K562 (cell line): ENCODE results near the gene MLN. TPM values are rescaled to one million over a fixed set of nuclear protein-coding genes. Genes with fewer than 3 reads are reported as not detected.
A peak's percentile ranks its signal among the peaks of the same experiment; 100 is the strongest.

ENCODE experiments used
- ATAC-seq: fragments of 200-7000 bp; cut with Tn5 transposase; 3 replicates; pipeline ENCODE4 v1.9.1; 2020; ENCODE audit warnings: moderate library complexity
- BruUV-seq: library from RNA; stranded (reverse); fragments of 400-500 nt; replicated peaks from 2 replicates; lab custom pipeline; 2021; lab: Mats Ljungman, UMichigan
- CTCF ChIA-PET: fragments of 300-600 bp; formaldehyde crosslinking; extraction: SDS; loops from one replicate; lab custom pipeline; 2021; ENCODE audit warnings: low intra/inter-chr PET ratio; lab: Yijun Ruan, JAX
- POLR2A ChIA-PET: fragments of 300-600, 350-650 bp; sonication (Branson Sonifier 250); formaldehyde crosslinking; extraction: SDS; loops from one replicate; lab custom pipeline; 2021; ENCODE audit warnings: antibody characterized with exemption, inconsistent platforms; lab: Yijun Ruan, JAX
- DNase-seq, 4 experiments: peaks; one replicate each; pipeline versions ENCODE4 v3.0.0 to v3.0.0-alpha.2; 2011 to 2018; ENCODE audit warnings: low spot score in 3 of 4, mixed read lengths in 3 of 4; ENCODE audit errors: extremely low read depth in 1 of 4
- FAIRE-seq: peaks from 2 replicates; lab custom pipeline; 2011; peaks lifted over from hg19 to GRCh38; lab: Jason Lieb, UNC
- H2AFZ ChIP-seq: 2 replicates; pipeline ENCODE4 v1.6.0; 2011; ENCODE audit warnings: low read depth, low read length, control low read depth, inconsistent platforms
- H3K27ac ChIP-seq: fragments of 200-600 bp; 3 replicates; pipeline ENCODE4 v1.8.0; 2011; ENCODE audit warnings: low read depth, mild to moderate bottlenecking, control low read depth, inconsistent platforms, low read length, moderate library complexity, mixed read lengths; ENCODE audit errors: extremely low read depth
- H3K27me3 ChIP-seq, 2 experiments: fragments of 300-600 bp in 1 of 2; 2 replicates in 1 of 2; 3 replicates in 1 of 2; pipeline versions ENCODE4 v1.6.0 to v1.8.0; 2011; ENCODE audit warnings: inconsistent platforms in 2 of 2, low read length in 2 of 2, mild to moderate bottlenecking in 1 of 2, mixed read lengths in 1 of 2, moderate library complexity in 1 of 2; ENCODE audit not compliant: control insufficient read depth in 2 of 2, insufficient read depth in 2 of 2
- H3K36me3 ChIP-seq: fragments of 300-600 bp; 3 replicates; pipeline ENCODE4 v1.8.0; 2011; ENCODE audit warnings: mild to moderate bottlenecking, low read length, inconsistent platforms; ENCODE audit not compliant: control insufficient read depth, insufficient read depth
- H3K4me1 ChIP-seq, 2 experiments: fragments of 200-600 bp in 1 of 2; replicated peaks in 1 of 2; 2 replicates in 1 of 2; 3 replicates in 1 of 2; pipeline versions ENCODE4 v1.5.1 to v1.8.0; 2011; ENCODE audit warnings: inconsistent platforms in 2 of 2, low read length in 2 of 2, mild to moderate bottlenecking in 1 of 2, mixed read lengths in 1 of 2, moderate library complexity in 1 of 2; ENCODE audit not compliant: control insufficient read depth in 2 of 2, insufficient read depth in 2 of 2
- H3K4me2 ChIP-seq: 2 replicates; pipeline ENCODE4 v1.6.1; 2011; ENCODE audit warnings: low read length, control low read depth, inconsistent platforms, mixed read lengths; ENCODE audit not compliant: insufficient read depth
- H3K4me3 ChIP-seq: fragments of 200-600 bp; sonication (generic), shearing (Covaris generic); 2 replicates; pipeline ENCODE4 v1.5.1; 2016; ENCODE audit warnings: control low read depth, inconsistent platforms
- H3K79me2 ChIP-seq: fragments of 200-600 bp; 3 replicates; pipeline ENCODE4 v1.8.0; 2011; ENCODE audit warnings: low read length, inconsistent platforms; ENCODE audit not compliant: control insufficient read depth, insufficient read depth
- H3K9ac ChIP-seq, 2 experiments: 2 replicates each; pipeline versions ENCODE4 v1.6.0 to v1.6.1; 2011; ENCODE audit warnings: low read depth in 2 of 2, low read length in 2 of 2, control low read depth in 1 of 2, inconsistent platforms in 1 of 2, mild to moderate bottlenecking in 1 of 2, mixed read lengths in 1 of 2; ENCODE audit not compliant: insufficient read depth in 1 of 2
- H3K9me1 ChIP-seq: one replicate; pipeline ENCODE4 v1.6.0; 2011; ENCODE audit warnings: inconsistent platforms, mild to moderate bottlenecking, low read length, moderate library complexity; ENCODE audit not compliant: control insufficient read depth, insufficient read depth
- H3K9me3 ChIP-seq: replicated peaks from 2 replicates; pipeline ENCODE4 v1.5.1; 2011; ENCODE audit warnings: low read depth, low read length, inconsistent platforms; ENCODE audit not compliant: control insufficient read depth, insufficient read depth
- H4K20me1 ChIP-seq: replicated peaks from 2 replicates; pipeline ENCODE4 v1.6.1; 2011; ENCODE audit warnings: low read length, inconsistent platforms, mixed read lengths; ENCODE audit not compliant: control insufficient read depth, insufficient read depth
- ATF1 ChIP-seq, 2 experiments: fragments of 450-650 bp in 1 of 2; IDR thresholded peaks; 2 replicates each; pipeline ENCODE4 v1.6.1; 2016; ENCODE audit warnings: missing compliant biosample characterization in 1 of 2, missing genetic modification characterization in 1 of 2
- CREB3L1 ChIP-seq: fragments of 450-650 bp; IDR thresholded peaks from 2 replicates; pipeline ENCODE4 v1.6.1; 2014; ENCODE audit warnings: low read depth, mild to moderate bottlenecking, moderate library complexity, borderline replicate concordance
- HNRNPLL ChIP-seq: fragments of 200-400 bp; formaldehyde crosslinking; IDR thresholded peaks from 2 replicates; pipeline ENCODE4 v1.6.1; 2017; ENCODE audit warnings: low read length, low read depth, mild to moderate bottlenecking; ENCODE audit not compliant: poor library complexity, severe bottlenecking
- HNRNPUL1 ChIP-seq: fragments of 200-400 bp; formaldehyde crosslinking; IDR thresholded peaks from 2 replicates; pipeline ENCODE4 v1.6.1; 2017; ENCODE audit warnings: low read length
- KHSRP ChIP-seq: fragments of 450-650 bp; IDR thresholded peaks from 2 replicates; pipeline ENCODE4 v1.6.1; 2017
- PHB2 ChIP-seq: fragments of 450-650 bp; IDR thresholded peaks from 2 replicates; pipeline ENCODE4 v1.6.1; 2017; ENCODE audit warnings: low read depth
- RAD21 ChIP-seq, 2 experiments: fragments of 250-450 bp in 1 of 2; fragments of 450-650 bp in 1 of 2; sonication (Bioruptor Pico) in 1 of 2; formaldehyde crosslinking in 1 of 2; IDR thresholded peaks in 1 of 2; conservative IDR thresholded peaks in 1 of 2; 2 replicates each; pipeline versions ENCODE4 v1.4.0 to v1.8.0; 2020 to 2022; ENCODE audit warnings: mild to moderate bottlenecking in 2 of 2, moderate library complexity in 1 of 2
- RCOR1 ChIP-seq, 2 experiments: IDR thresholded peaks; 2 replicates each; pipeline ENCODE4 v1.6.1; 2012; ENCODE audit warnings: low read depth in 2 of 2, low read length in 2 of 2, borderline replicate concordance in 1 of 2, improper control_type of control experiment in 1 of 2
- TAL1 ChIP-seq: fragments of 450-650 bp; IDR thresholded peaks from 2 replicates; pipeline ENCODE4 v1.6.1; 2016; ENCODE audit warnings: mild to moderate bottlenecking
- ZNF140 ChIP-seq: fragments of 250-450 bp; sonication (Bioruptor Pico); IDR thresholded peaks from 2 replicates; pipeline ENCODE4 v1.8.0; 2021; ENCODE audit warnings: moderate library complexity, mild to moderate bottlenecking, inconsistent platforms
- ZNF41 ChIP-seq: fragments of 250-450 bp; sonication (Bioruptor Pico); conservative IDR thresholded peaks from 2 replicates; pipeline ENCODE4 v1.4.0; 2020; ENCODE audit warnings: mild to moderate bottlenecking
- ZNF644 ChIP-seq: fragments of 200-800 bp; sonication (Bioruptor generic); IDR thresholded peaks from 2 replicates; pipeline ENCODE4 v1.6.1; 2016; ENCODE audit warnings: low read depth, missing genetic modification characterization, missing compliant biosample characterization
- WGBS: fragments of 100-300 bp; shearing (Covaris generic); methylation state at CpG from one replicate; pipeline ENCODE4 v1.1.6; 2016; ENCODE audit warnings: low coverage, mixed read lengths; ENCODE audit not compliant: insufficient coverage; ENCODE audit errors: missing lambda C conversion rate; 5-methylcytosine and 5-hydroxymethylcytosine counted together
- in situ Hi-C: fragments of 300-500 bp; cut with MboI; formaldehyde crosslinking; loops from 4 replicates; pipeline ENCODE4 v1.15.0; 2018; ENCODE audit warnings: inconsistent platforms, mixed read lengths
- intact Hi-C: fragments of 100-400 bp; cut with micrococcal nuclease; formaldehyde crosslinking; loops from 2 replicates; pipeline ENCODE4 v1.14.2; 2022
- polyA plus RNA-seq, 8 experiments: library from polyadenylated mRNA; depleted of rRNA in 4 of 8; stranded (reverse) in 5 of 8; unstranded in 3 of 8; fragments of >200 nt; fragmentation: Nextera tagmentation in 2 of 8; fragmentation: Illumina TruSeq in 1 of 8; extraction: Ambion mirVana in 2 of 8; extraction: Trizol in 1 of 8; gene quantifications; 2 replicates each; pipeline versions ENCODE4 v1.2.1 to v1.2.3, GENCODE V29; 2011 to 2014; ENCODE audit warnings: inconsistent platforms in 1 of 8, missing spikeins in 1 of 8
- total RNA-seq, 7 experiments: library from RNA; depleted of rRNA in 6 of 7; stranded (reverse); fragments of >200 nt in 6 of 7; fragmentation: Illumina TruSeq in 2 of 7; extraction: Trizol in 2 of 7; gene quantifications; 2 replicates each; pipeline versions ENCODE4 v1.2.1 to v1.2.3, GENCODE V29; 2011 to 2021; ENCODE audit warnings: low replicate concordance in 1 of 7
- TF ChIP-seq, protein P1 (sequence below): fragments of 450-650 bp; conservative IDR thresholded peaks from 2 replicates; pipeline ENCODE4 v1.6.1; 2016; ENCODE audit warnings: missing genetic modification characterization, low read depth, mild to moderate bottlenecking, control low read depth, missing compliant biosample characterization
- TF ChIP-seq, protein P2 (sequence below): fragments of 450-650 bp; formaldehyde crosslinking; conservative IDR thresholded peaks from 2 replicates; pipeline ENCODE4 v1.4.0; 2022; ENCODE audit warnings: mild to moderate bottlenecking, missing genetic modification characterization

Gene MLN
- total and polyA plus RNA-seq, 9 of the 15 experiments (the other 6 are each of a cell fraction or from before 2014, with no cell fraction given) = not detected

- TF ChIP-seq KHSRP (no peak), RAD21 (CRISPR knock-in tag; conservative IDR thresholded peaks at IDR 0.05 in 1 of 2, IDR thresholded peaks at IDR 0.05 in 1 of 2) (peak in 1 of 2 experiments; percentile 30; a peak in 2 of 4 replicates), HNRNPUL1 (no peak), RCOR1 (IDR thresholded peaks at IDR 0.05; ENCODE audit: borderline replicate concordance in 1 of 2, low read depth in 2 of 2, low read length in 2 of 2) (0 out of 4 replicates have a peak, but pooled peaks of 1 of the 2 experiments have one; percentile 24), ZNF644 (tag) (no peak)
- TF ChIP-seq, protein P1, sequence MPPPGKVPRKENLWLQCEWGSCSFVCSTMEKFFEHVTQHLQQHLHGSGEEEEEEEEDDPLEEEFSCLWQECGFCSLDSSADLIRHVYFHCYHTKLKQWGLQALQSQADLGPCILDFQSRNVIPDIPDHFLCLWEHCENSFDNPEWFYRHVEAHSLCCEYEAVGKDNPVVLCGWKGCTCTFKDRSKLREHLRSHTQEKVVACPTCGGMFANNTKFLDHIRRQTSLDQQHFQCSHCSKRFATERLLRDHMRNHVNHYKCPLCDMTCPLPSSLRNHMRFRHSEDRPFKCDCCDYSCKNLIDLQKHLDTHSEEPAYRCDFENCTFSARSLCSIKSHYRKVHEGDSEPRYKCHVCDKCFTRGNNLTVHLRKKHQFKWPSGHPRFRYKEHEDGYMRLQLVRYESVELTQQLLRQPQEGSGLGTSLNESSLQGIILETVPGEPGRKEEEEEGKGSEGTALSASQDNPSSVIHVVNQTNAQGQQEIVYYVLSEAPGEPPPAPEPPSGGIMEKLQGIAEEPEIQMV (tag) = no peak
These were observed 19.0 kb upstream of the MLN start (continued) for GRCh38 chr6:33822575-33823395.

DNA sequence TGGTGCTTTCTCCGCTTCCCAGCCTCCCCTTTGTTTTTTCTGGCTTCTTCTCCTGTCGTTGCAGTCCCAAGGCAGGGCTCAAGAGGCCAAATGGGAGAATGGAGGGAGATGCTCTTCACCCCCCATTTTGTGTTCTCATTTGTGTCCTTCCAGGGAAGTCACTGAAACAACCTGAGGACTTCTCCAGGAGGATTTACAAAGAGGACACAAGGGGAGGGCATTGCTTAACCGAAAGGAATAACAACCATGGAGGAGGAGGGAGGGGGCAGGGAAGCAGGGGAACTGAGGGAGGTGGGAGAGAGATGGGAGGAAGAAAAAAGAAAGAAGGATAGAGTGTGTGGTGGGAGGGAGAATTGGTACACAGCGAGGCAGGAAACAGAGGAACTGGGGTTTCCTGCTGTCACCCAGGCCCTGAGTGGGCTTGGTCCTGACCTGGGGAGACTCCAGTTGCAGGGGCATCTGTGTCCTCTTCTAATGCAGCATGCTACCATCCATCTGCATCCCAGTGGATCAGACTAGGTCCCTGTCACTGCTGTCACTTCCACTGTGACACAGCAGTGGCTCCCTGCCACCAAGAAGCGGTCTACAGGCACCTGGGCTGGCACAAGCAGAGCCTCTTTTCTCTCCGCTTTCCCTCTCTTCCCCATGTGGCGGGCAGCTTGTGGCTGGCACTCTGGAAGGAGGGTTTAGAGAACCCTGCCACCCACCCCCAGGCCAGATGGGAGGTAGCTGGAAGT is 17.1 kb upstream of the MLN start:
- in situ Hi-C loops (no loop called here), intact Hi-C loops (no loop called here)
- no peak for FAIRE-seq
- ChIA-PET CTCF (no interaction called here), POLR2A (interaction anchor here (1.2 to 1.6 kb wide), 2 partner anchors 19 to 28 kb away, joined by 3 to 7 read pairs; no protein-coding TSS in a partner anchor)
- Histone ChIP-seq H4K20me1 (no peaks in the 10 kb centered on the region), H3K9ac (no peak overlapping the region; a peak in 1 of 4 replicates), H3K4me1 (peaks cover 0 to 9% of the 10 kb centered on the region in 2 experiments; a peak in 2 of 5 replicates), H2AFZ (no peak overlapping the region), H3K9me1 (no peaks in the 10 kb centered on the region), H3K79me2 (no peaks in the 10 kb centered on the region), H3K4me3 (no peak overlapping the region), H3K27ac (no peak overlapping the region), H3K36me3 (no peaks in the 10 kb centered on the region), H3K9me3 (no peaks in the 10 kb centered on the region), H3K4me2 (no peak overlapping the region), H3K27me3 (peaks cover 16 to 73% of the 10 kb centered on the region in 2 experiments)
- DNase-seq = no peak
- BruUV-seq = no TSS peak
- 9% methylated on average over 6 of the region's 7 CpGs for WGBS
- ATAC-seq = no peak
- no peak for TF ChIP-seq ZNF41 (CRISPR knock-in tag)
- TF ChIP-seq ZNF140 = no peak
- TF ChIP-seq, protein P2, sequence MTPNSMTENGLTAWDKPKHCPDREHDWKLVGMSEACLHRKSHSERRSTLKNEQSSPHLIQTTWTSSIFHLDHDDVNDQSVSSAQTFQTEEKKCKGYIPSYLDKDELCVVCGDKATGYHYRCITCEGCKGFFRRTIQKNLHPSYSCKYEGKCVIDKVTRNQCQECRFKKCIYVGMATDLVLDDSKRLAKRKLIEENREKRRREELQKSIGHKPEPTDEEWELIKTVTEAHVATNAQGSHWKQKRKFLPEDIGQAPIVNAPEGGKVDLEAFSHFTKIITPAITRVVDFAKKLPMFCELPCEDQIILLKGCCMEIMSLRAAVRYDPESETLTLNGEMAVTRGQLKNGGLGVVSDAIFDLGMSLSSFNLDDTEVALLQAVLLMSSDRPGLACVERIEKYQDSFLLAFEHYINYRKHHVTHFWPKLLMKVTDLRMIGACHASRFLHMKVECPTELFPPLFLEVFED = no peak
- no peak for TF ChIP-seq CREB3L1
- TF ChIP-seq HNRNPLL = no peak
- TF ChIP-seq ATF1 (CRISPR knock-in tag; IDR thresholded peaks at IDR 0.05) = no peak
- TF ChIP-seq ATF1 (tag; IDR thresholded peaks at IDR 0.05) = no peak
- TF ChIP-seq TAL1 = no peak
- no peak for TF ChIP-seq PHB2
